OCI-LY7 (cell line): ENCODE measurements around the gene PLEKHA6. TPM values are rescaled to one million over a fixed set of nuclear protein-coding genes. Genes with fewer than 3 reads are reported as not detected.

ENCODE experiments used
- BruUV-seq: library from RNA; stranded (reverse); fragments of 400-500 nt; replicated peaks from 2 replicates; lab custom pipeline; 2021; lab: Mats Ljungman, UMichigan
- CTCF ChIA-PET: fragments of 300-600 bp; sonication (Branson Sonifier 250); formaldehyde crosslinking; loops from one replicate; lab custom pipeline; 2022; ENCODE audit warnings: antibody characterized with exemption; ENCODE audit not compliant: unreplicated experiment; lab: Charles Lee
- POLR2A ChIA-PET: fragments of 300-600 bp; sonication (Branson Sonifier 250); formaldehyde crosslinking; loops from one replicate; lab custom pipeline; 2022; ENCODE audit warnings: antibody characterized with exemption; lab: Charles Lee
- DNase-seq: peaks from one replicate; pipeline ENCODE4 v3.0.0-alpha.2; 2015; ENCODE audit warnings: low spot score
- H2AFZ ChIP-seq: fragments of 200-600 bp; sonication (generic), shearing (Covaris generic); 2 replicates; pipeline ENCODE4 v1.6.1; 2014; ENCODE audit warnings: mild to moderate bottlenecking, antibody characterized with exemption, low read length, moderate library complexity
- H3K27ac ChIP-seq: fragments of 200-600 bp; sonication (generic); 2 replicates; pipeline ENCODE4 v1.5.1; 2014; ENCODE audit warnings: mixed run types, low read depth, mild to moderate bottlenecking, moderate library complexity, low read length, inconsistent platforms; ENCODE audit not compliant: poor library complexity, severe bottlenecking
- H3K36me3 ChIP-seq: fragments of 200-600 bp; sonication (generic); 2 replicates; pipeline ENCODE4 v1.6.1; 2014; ENCODE audit warnings: mild to moderate bottlenecking, antibody characterized with exemption, low read length, moderate library complexity, mixed read lengths; ENCODE audit not compliant: insufficient read depth
- H3K4me1 ChIP-seq: fragments of 200-600 bp; sonication (generic); 2 replicates; pipeline ENCODE4 v1.5.1; 2014; ENCODE audit warnings: mild to moderate bottlenecking, low read length; ENCODE audit not compliant: insufficient read depth, poor library complexity, severe bottlenecking
- H3K4me2 ChIP-seq: fragments of 200-600 bp; sonication (generic); 2 replicates; pipeline ENCODE4 v1.6.1; 2014; ENCODE audit warnings: mild to moderate bottlenecking, low read length
- H3K4me3 ChIP-seq: fragments of 200-600 bp; sonication (generic); 2 replicates; pipeline ENCODE4 v1.5.1; 2014; ENCODE audit warnings: mild to moderate bottlenecking, low read depth, low read length; ENCODE audit not compliant: poor library complexity, severe bottlenecking
- H3K79me2 ChIP-seq: fragments of 200-600 bp; sonication (generic); 2 replicates; pipeline ENCODE4 v1.6.1; 2016; ENCODE audit warnings: low read depth, mild to moderate bottlenecking, low read length, moderate library complexity, mixed read lengths; ENCODE audit not compliant: insufficient read depth
- H3K9me2 ChIP-seq: fragments of 200-600 bp; sonication (generic); 2 replicates; pipeline ENCODE4 v1.6.1; 2016; ENCODE audit warnings: mild to moderate bottlenecking, low read length, mixed read lengths; ENCODE audit not compliant: insufficient read depth
- H3K9me3 ChIP-seq: fragments of 200-600 bp; sonication (generic); 2 replicates; pipeline ENCODE4 v1.6.1; 2014; ENCODE audit warnings: mild to moderate bottlenecking, mixed run types, low read length, mixed read lengths
- H4K20me1 ChIP-seq: fragments of 200-600 bp; sonication (generic); 2 replicates; pipeline ENCODE4 v1.6.1; 2014; ENCODE audit warnings: mild to moderate bottlenecking, antibody characterized with exemption, low read length, moderate library complexity, mixed read lengths; ENCODE audit not compliant: insufficient read depth
- EZH2phosphoT487 ChIP-seq: fragments of 200-600 bp; sonication (generic); IDR thresholded peaks from 2 replicates; pipeline ENCODE4 v1.6.1; 2018; ENCODE audit warnings: low read depth, borderline replicate concordance, mild to moderate bottlenecking, mixed run types, antibody characterized with exemption, low read length, moderate library complexity, mixed read lengths
- intact Hi-C: fragments of 100-400 bp; cut with micrococcal nuclease; formaldehyde crosslinking; loops from one replicate; pipeline ENCODE4 v1.10.0; 2022; ENCODE audit not compliant: unreplicated experiment
- total RNA-seq, 2 experiments: library from RNA; depleted of rRNA in 1 of 2; stranded (reverse); fragments of >200 nt in 1 of 2; shearing (Covaris generic) in 1 of 2; gene quantifications; 2 replicates each; pipeline ENCODE4 v1.2.3, GENCODE V29; 2014 to 2022
- TF ChIP-seq, protein P1 (sequence below): fragments of 200-600 bp; sonication (generic); conservative IDR thresholded peaks from 2 replicates; pipeline ENCODE4 v1.5.1; 2014; ENCODE audit warnings: mild to moderate bottlenecking, antibody characterized with exemption, low read length, moderate library complexity, mixed read lengths

The PLEKHA6 gene
- total RNA-seq, 2 experiments from 2014 or later: not detected

DNA sequence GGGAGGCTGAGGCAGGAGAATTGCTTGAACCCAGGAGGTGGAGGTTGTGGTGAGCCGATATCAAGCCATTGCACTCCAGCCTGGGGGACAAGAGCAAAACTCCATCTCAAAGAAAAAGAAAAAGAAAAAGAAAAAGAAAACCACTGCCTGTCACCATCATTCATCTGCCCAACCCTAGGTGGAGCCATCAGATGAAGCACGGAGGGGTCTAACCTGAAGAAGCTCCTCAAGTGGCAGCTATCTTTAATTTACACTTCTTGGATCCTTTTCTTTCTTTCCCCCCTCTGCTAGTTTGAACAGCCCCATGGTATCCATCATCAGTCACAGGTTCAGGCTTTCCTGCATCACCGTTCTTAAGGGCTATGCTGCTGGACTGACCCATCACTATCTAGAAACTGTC lies 57.0 kb downstream of the PLEKHA6 start:
- Histone ChIP-seq H3K27ac (no peak overlapping the region), H3K36me3 (no peaks in the 10 kb centered on the region), H2AFZ (no peak overlapping the region), H4K20me1 (no peaks in the 10 kb centered on the region), H3K9me2 (no peaks in the 10 kb centered on the region), H3K9me3 (no peaks in the 10 kb centered on the region), H3K4me3 (no peak overlapping the region), H3K79me2 (no peaks in the 10 kb centered on the region), H3K4me2 (no peak overlapping the region), H3K4me1 (no peaks in the 10 kb centered on the region)
- BruUV-seq: no TSS peak
- TF ChIP-seq EZH2phosphoT487: no peak
- TF ChIP-seq, protein P1, sequence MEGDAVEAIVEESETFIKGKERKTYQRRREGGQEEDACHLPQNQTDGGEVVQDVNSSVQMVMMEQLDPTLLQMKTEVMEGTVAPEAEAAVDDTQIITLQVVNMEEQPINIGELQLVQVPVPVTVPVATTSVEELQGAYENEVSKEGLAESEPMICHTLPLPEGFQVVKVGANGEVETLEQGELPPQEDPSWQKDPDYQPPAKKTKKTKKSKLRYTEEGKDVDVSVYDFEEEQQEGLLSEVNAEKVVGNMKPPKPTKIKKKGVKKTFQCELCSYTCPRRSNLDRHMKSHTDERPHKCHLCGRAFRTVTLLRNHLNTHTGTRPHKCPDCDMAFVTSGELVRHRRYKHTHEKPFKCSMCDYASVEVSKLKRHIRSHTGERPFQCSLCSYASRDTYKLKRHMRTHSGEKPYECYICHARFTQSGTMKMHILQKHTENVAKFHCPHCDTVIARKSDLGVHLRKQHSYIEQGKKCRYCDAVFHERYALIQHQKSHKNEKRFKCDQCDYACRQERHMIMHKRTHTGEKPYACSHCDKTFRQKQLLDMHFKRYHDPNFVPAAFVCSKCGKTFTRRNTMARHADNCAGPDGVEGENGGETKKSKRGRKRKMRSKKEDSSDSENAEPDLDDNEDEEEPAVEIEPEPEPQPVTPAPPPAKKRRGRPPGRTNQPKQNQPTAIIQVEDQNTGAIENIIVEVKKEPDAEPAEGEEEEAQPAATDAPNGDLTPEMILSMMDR: no peak
- ChIA-PET CTCF (no interaction called here), POLR2A (no interaction called here)
- DNase-seq: no peak
- intact Hi-C loops: no loop called here

DNA sequence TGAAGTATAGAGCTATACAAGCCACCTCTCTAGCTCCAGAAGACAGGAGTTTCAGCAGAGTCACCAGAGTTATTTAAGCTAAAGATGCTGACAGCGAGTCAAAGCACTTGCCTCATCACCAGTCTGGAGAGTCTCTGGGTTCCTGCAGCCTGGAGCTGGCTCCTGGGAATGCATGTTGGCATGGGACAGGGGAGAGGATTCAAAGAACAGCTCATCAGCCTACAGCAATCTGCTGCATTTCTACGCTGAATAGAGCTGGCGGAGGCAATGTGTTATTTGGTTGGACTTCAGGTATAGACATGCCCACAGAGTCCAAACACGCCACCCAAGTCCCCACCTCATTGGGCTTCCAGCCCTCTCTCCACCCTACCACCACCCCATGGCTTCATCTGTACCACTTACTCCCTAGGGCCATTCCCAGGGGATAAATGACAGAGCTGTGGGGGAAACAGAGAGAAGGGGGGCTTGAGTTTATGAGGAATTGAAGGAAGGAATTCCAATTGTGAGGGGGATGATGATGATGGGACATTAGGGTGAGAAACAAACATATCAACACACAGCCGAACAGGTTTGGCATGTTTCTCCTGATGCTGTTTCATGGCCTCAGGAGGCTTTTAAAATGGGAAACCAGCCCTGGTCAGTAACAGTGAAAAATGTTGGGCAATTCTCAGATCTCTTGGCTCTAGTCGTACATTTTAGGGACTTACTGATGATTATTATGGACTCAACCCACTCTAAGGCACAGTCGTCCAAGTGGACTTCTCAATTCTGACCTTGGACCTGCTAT lies 58.4 kb downstream of the PLEKHA6 start:
- H3K36me3 ChIP-seq: no peaks in the 10 kb centered on the region
- no peak for DNase-seq
- no peaks in the 10 kb centered on the region for H4K20me1 ChIP-seq
- no peak for TF ChIP-seq EZH2phosphoT487
- TF ChIP-seq, protein P1: no peak
- no peak overlapping the region for H2AFZ ChIP-seq
- H3K79me2 ChIP-seq: no peaks in the 10 kb centered on the region
- H3K4me2 ChIP-seq: no peak overlapping the region
- intact Hi-C loops: no loop called here
- ChIA-PET POLR2A (no interaction called here), CTCF (no interaction called here)
- no TSS peak for BruUV-seq
- H3K9me2 ChIP-seq: no peaks in the 10 kb centered on the region
- H3K27ac ChIP-seq: no peak overlapping the region
- no peaks in the 10 kb centered on the region for H3K9me3 ChIP-seq
- H3K4me1 ChIP-seq: no peaks in the 10 kb centered on the region
- H3K4me3 ChIP-seq: no peak overlapping the region

DNA sequence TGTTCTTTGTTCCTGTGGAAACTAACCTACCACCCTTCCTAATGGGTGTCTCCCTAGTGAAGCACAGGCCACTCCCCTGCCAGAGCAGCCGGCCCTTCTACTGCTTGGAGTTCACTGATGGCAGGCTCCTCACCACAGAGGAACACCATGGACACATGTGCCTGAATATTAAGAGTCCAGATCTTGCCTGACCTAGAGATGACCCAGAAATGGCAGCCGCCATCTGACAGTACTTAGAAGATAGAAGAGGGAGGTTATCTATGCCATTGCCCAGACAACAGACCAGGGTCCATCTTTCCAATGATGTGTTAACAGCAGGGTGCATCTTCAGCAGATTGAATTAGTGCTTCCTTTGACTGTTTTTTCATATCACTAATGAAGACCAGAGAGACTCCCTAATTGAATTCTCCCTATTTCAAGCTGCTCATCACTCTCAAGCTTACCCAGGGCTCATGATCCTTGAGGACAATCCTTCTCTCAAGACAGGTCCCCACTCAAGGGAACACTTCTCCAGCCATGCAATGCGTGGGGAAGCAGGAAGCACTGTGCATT lies 59.8 kb downstream of the PLEKHA6 start:
- Histone ChIP-seq H3K27ac (no peak overlapping the region), H3K9me3 (no peaks in the 10 kb centered on the region), H4K20me1 (no peaks in the 10 kb centered on the region), H3K4me3 (no peak overlapping the region), H3K36me3 (no peaks in the 10 kb centered on the region), H3K4me1 (no peaks in the 10 kb centered on the region), H3K4me2 (no peak overlapping the region), H3K9me2 (no peaks in the 10 kb centered on the region), H2AFZ (no peak overlapping the region), H3K79me2 (no peaks in the 10 kb centered on the region)
- intact Hi-C loops: no loop called here
- ChIA-PET POLR2A (no interaction called here), CTCF (no interaction called here)
- DNase-seq: no peak
- TF ChIP-seq, protein P1: no peak
- no peak for TF ChIP-seq EZH2phosphoT487
- no TSS peak for BruUV-seq
